A549 (cell line): ENCODE measurements around the gene PCDH9. TPM values are rescaled to one million over a fixed set of nuclear protein-coding genes. Genes with fewer than 3 reads are reported as not detected.

Experiments used
- ATAC-seq, 2 experiments: fragments of 200-7000 bp in 1 of 2; fragments of >200 bp in 1 of 2; cut with Nextera tagmentation in 1 of 2; cut with Tn5 transposase in 1 of 2; 3 replicates each; pipeline versions ENCODE4 v1.8.0 to v1.9.1; 2018 to 2020; ENCODE audit warnings: mild to moderate bottlenecking in 1 of 2, moderate library complexity in 1 of 2
- CTCF ChIA-PET: fragments of 300-600 bp; sonication (Branson Sonifier 250); formaldehyde crosslinking; extraction: SDS; loops from one replicate; lab custom pipeline; 2021; ENCODE audit warnings: antibody characterized with exemption, inconsistent platforms; lab: Yijun Ruan, JAX
- POLR2A ChIA-PET: fragments of 350-600 bp; formaldehyde crosslinking; extraction: SDS; loops from one replicate; lab custom pipeline; 2021; ENCODE audit warnings: antibody characterized with exemption, inconsistent platforms; lab: Yijun Ruan, JAX
- DNase-seq, 2 experiments: peaks; one replicate each; pipeline versions ENCODE4 v3.0.0 to v3.0.0-alpha.2; 2011 to 2016; ENCODE audit warnings: low read depth in 1 of 2, low spot score in 1 of 2
- FAIRE-seq: peaks from 2 replicates; lab custom pipeline; 2011; peaks lifted over from hg19 to GRCh38; lab: Jason Lieb, UNC
- H3K27ac ChIP-seq, 2 experiments: fragments of >200 bp; sonication (Bioruptor Twin); formaldehyde crosslinking; 3 replicates each; pipeline ENCODE4 v1.5.1; 2016 to 2017
- H3K4me1 ChIP-seq: fragments of >200 bp; sonication (Bioruptor Twin); formaldehyde crosslinking; 3 replicates; pipeline ENCODE4 v1.6.1; 2016
- H3K4me2 ChIP-seq: fragments of >200 bp; sonication (Bioruptor Twin); formaldehyde crosslinking; 3 replicates; pipeline ENCODE4 v1.6.1; 2016
- H3K4me3 ChIP-seq: fragments of >200 bp; sonication (Bioruptor Twin); formaldehyde crosslinking; 3 replicates; pipeline ENCODE4 v1.5.1; 2016
- H3K9me3 ChIP-seq: fragments of >200 bp; sonication (Bioruptor Twin); formaldehyde crosslinking; 3 replicates; pipeline ENCODE4 v1.6.1; 2016
- ATOH8 ChIP-seq: fragments of 250-450 bp; sonication (Bioruptor Pico); IDR thresholded peaks from 2 replicates; pipeline ENCODE4 v1.5.0; 2020; ENCODE audit warnings: low read depth, mild to moderate bottlenecking, moderate library complexity
- BHLHE40 ChIP-seq: IDR thresholded peaks from 2 replicates; pipeline ENCODE4 v1.6.1; 2012; ENCODE audit warnings: low read depth, low read length, inconsistent platforms
- CBX8 ChIP-seq: fragments of 200-600 bp; sonication (generic); IDR thresholded peaks from 2 replicates; pipeline ENCODE4 v1.6.1; 2016
- CEBPB ChIP-seq, 2 experiments: fragments of >200 bp in 1 of 2; sonication (Bioruptor Twin) in 1 of 2; formaldehyde crosslinking in 1 of 2; IDR thresholded peaks; 2 replicates each; pipeline ENCODE4 v1.6.1; 2012 to 2016
- CTCF ChIP-seq: fragments of >200 bp; sonication (Bioruptor Twin); formaldehyde crosslinking; IDR thresholded peaks from 3 replicates; pipeline ENCODE4 v1.5.1; 2016
- EHF ChIP-seq: fragments of 250-450 bp; sonication (Bioruptor Pico); IDR thresholded peaks from 2 replicates; pipeline ENCODE4 v1.5.0; 2020; ENCODE audit warnings: mild to moderate bottlenecking
- EHMT2 ChIP-seq: fragments of 200-600 bp; sonication (generic); IDR thresholded peaks from 2 replicates; pipeline ENCODE4 v1.6.1; 2016; ENCODE audit warnings: antibody characterized with exemption, low read depth, mild to moderate bottlenecking, moderate library complexity
- ESRRA ChIP-seq: fragments of 150-350 bp; IDR thresholded peaks from 2 replicates; pipeline ENCODE4 v1.6.1; 2014; ENCODE audit warnings: mild to moderate bottlenecking, low read length, borderline replicate concordance
- FOSL2 ChIP-seq, 2 experiments: fragments of 450-650 bp in 1 of 2; fragments of >200 bp in 1 of 2; sonication (Bioruptor Twin) in 1 of 2; formaldehyde crosslinking; IDR thresholded peaks; 2 replicates each; pipeline versions ENCODE4 v1.5.0 to v1.6.1; 2016 to 2020; ENCODE audit warnings: mild to moderate bottlenecking in 1 of 2, moderate library complexity in 1 of 2
- FOXS1 ChIP-seq: fragments of 250-450 bp; sonication (Bioruptor Pico); IDR thresholded peaks from 2 replicates; pipeline ENCODE4 v1.5.0; 2020; ENCODE audit warnings: mild to moderate bottlenecking, moderate library complexity
- GATA3 ChIP-seq: IDR thresholded peaks from 2 replicates; pipeline ENCODE4 v1.6.1; 2012; ENCODE audit warnings: borderline replicate concordance
- JUN ChIP-seq, 2 experiments: fragments of >200 bp; sonication (Bioruptor Twin); formaldehyde crosslinking; IDR thresholded peaks; 2 replicates in 1 of 2; 3 replicates in 1 of 2; pipeline ENCODE4 v1.6.1; 2016 to 2017
- JUNB ChIP-seq: fragments of >200 bp; sonication (Bioruptor Twin); formaldehyde crosslinking; IDR thresholded peaks from 2 replicates; pipeline ENCODE4 v1.6.1; 2016
- KDM1A ChIP-seq: fragments of 200-600 bp; sonication (generic); IDR thresholded peaks from 2 replicates; pipeline ENCODE4 v1.6.1; 2016; ENCODE audit warnings: low read depth, mild to moderate bottlenecking
- KDM5A ChIP-seq: fragments of 200-600 bp; sonication (generic); IDR thresholded peaks from 2 replicates; pipeline ENCODE4 v1.6.1; 2016; ENCODE audit warnings: antibody characterized with exemption, mild to moderate bottlenecking
- MAFK ChIP-seq: fragments of 450-650 bp; IDR thresholded peaks from 2 replicates; pipeline ENCODE4 v1.6.1; 2014; ENCODE audit not compliant: partially characterized antibody
- MAX ChIP-seq: IDR thresholded peaks from 2 replicates; pipeline ENCODE4 v1.6.1; 2012
- NR3C1 ChIP-seq: fragments of >200 bp; sonication (Bioruptor Twin); formaldehyde crosslinking; IDR thresholded peaks from 3 replicates; pipeline ENCODE4 v1.6.1; 2017
- SMC3 ChIP-seq: fragments of >200 bp; sonication (Bioruptor Twin); formaldehyde crosslinking; IDR thresholded peaks from 3 replicates; pipeline ENCODE4 v1.6.1; 2018; ENCODE audit warnings: inconsistent platforms
- ZC3H11A ChIP-seq: fragments of 450-650 bp; IDR thresholded peaks from 2 replicates; pipeline ENCODE4 v1.6.1; 2014; ENCODE audit warnings: antibody characterized with exemption, mild to moderate bottlenecking
- ZFP36 ChIP-seq: fragments of 450-650 bp; IDR thresholded peaks from 2 replicates; pipeline ENCODE4 v1.6.1; 2014; ENCODE audit warnings: borderline replicate concordance; ENCODE audit not compliant: partially characterized antibody
- ZSCAN20 ChIP-seq: fragments of 250-450 bp; sonication (Bioruptor Pico); IDR thresholded peaks from 2 replicates; pipeline ENCODE4 v1.8.0; 2022; ENCODE audit warnings: mild to moderate bottlenecking, moderate library complexity
- WGBS: methylation state at CpG from one replicate; pipeline ENCODE4 v1.1.6; 2017; ENCODE audit errors: missing lambda C conversion rate; 5-methylcytosine and 5-hydroxymethylcytosine counted together
- polyA plus RNA-seq, 4 experiments: library from polyadenylated mRNA; depleted of rRNA in 3 of 4; stranded (reverse); fragments of >200 nt; fragmentation: RNase III in 1 of 4; extraction: RNeasy Plus Mini Kit Qiagen cat#74134 plus additional on column Dnase treatment in 1 of 4; gene quantifications; 2 replicates in 3 of 4; 3 replicates in 1 of 4; pipeline ENCODE4 v1.2.3, GENCODE V29; 2011 to 2017
- TF ChIP-seq, protein P1 (sequence below): fragments of 150-350 bp; IDR thresholded peaks from 2 replicates; pipeline ENCODE4 v1.6.1; 2014; ENCODE audit warnings: low read depth, mild to moderate bottlenecking, low read length
- TF ChIP-seq, protein P2 (sequence below): fragments of 450-650 bp; IDR thresholded peaks from 2 replicates; pipeline ENCODE4 v1.6.1; 2014; ENCODE audit warnings: antibody characterized with exemption

Gene PCDH9
- polyA plus RNA-seq, 2 of the 4 experiments (the other 2 are of a cell fraction): 16.0 to 29.5 TPM

GRCh38 chr13:67106502-67107057, 123.6 kb downstream of the PCDH9 start:
- Histone ChIP-seq H3K4me3 (no peak overlapping the region), H3K4me2 (no peak overlapping the region), H3K27ac (peak overlapping the region in 1 of 2 experiments; percentile 48; a peak in 1 of 6 replicates)
- ATAC-seq (no peak), DNase-seq (no peak)
- ChIA-PET CTCF (no interaction called here), POLR2A (no interaction called here)
- WGBS: 91% methylated on average over 4 of the region's 6 CpGs
- no peak for TF ChIP-seq MAFK
- no peak for TF ChIP-seq ATOH8
- TF ChIP-seq, all 56 proteins: peak for 0
- Histone ChIP-seq H3K4me1 (peaks cover 17% of the 10 kb centered on the region; the same call in 2 of the 3 replicates), H3K9me3 (peaks cover 18% of the 10 kb centered on the region; the same call in 2 of the 3 replicates)
- no peak for FAIRE-seq

DNA sequence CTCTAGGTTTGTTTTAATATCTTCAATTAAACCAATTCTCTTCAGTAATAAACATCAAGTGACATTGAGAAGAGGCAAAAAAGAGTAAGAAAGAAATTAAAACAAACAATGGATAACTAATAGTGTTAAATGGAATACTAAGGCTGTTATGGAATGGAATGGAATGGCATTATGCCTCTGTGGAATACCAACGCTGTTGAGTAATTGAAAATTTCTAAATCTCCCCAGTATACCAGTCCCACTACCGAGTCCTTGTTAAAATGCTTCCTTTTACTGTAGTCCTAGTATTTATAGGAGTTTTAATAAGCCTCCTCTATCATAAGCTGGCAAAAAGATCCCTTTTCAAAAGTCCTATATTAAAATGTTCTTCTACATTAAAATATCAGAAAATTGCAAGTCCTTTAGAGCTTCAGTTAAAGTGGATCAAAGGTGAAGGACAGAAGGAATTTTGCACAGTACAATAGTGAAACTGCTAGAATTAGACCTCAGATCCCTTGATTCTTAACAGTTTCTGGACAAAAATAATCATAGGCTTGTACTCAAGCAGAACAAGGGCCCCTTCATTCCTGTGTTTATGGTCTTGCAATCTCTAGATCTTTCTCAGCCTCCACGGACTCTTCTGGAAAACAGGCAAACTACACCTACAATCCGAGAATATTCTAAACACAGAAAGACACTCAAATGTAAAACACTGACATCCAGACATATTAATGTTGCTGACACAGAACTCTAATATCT, 128.2 kb downstream of the PCDH9 start:
- H3K4me3 ChIP-seq: peak overlapping the region; percentile 50

DNA sequence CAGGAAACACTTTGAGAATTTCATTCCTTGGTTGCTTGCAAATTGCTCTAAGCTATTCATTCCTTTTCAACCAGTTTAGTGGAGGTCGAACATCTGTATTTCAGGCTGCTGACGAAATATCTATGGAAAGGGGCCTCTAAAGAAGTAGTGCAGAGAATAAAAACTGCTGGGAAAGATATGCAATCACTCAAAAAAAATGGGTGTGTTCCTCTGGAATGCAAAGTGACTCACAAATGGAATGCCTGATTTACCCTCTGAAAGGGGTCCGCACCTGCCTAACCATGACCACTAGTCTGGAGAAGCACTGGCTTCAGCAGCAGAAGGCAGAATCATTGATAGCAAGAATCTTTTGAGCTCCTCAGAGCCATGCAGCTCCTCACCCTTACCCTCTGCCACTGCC, 129.4 kb downstream of the PCDH9 start:
- H3K9me3 ChIP-seq: no peaks in the 10 kb centered on the region
- DNase-seq (peak in 1 of 2 experiments; percentile 86), ATAC-seq (peak; percentile 75 to 87), FAIRE-seq (no peak)
- no peak for TF ChIP-seq CBX8
- TF ChIP-seq JUN (IDR thresholded peaks at IDR 0.05): peak in 1 of 2 experiments; percentile 59; a peak in 1 of 5 replicates
- peak in 1 of 2 experiments; percentile 77; a peak in 2 of 4 replicates for TF ChIP-seq CEBPB (IDR thresholded peaks at IDR 0.05)
- no peak for TF ChIP-seq ZSCAN20 (CRISPR knock-in tag)
- TF ChIP-seq MAX: peak; percentile 35
- TF ChIP-seq ESRRA: no peak
- TF ChIP-seq FOSL2 (IDR thresholded peaks at IDR 0.05): peak; percentile 54; the same call in 1 of the 2 replicates
- TF ChIP-seq FOSL2 (CRISPR knock-in tag; IDR thresholded peaks at IDR 0.05): peak; percentile 80
- TF ChIP-seq GATA3: peak; percentile 73; the same call in 1 of the 2 replicates
- TF ChIP-seq JUNB: peak; percentile 39; the same call in 1 of the 2 replicates
- CTCF ChIA-PET: no interaction called here
- H3K4me2 ChIP-seq: peak overlapping the region; percentile 92
- peak overlapping the region; percentile 50 for H3K4me3 ChIP-seq
- peaks cover 29% of the 10 kb centered on the region for H3K4me1 ChIP-seq
- POLR2A ChIA-PET: interaction anchor here (1.0 to 2.1 kb wide), 4 partner anchors 20 to 129 kb away, joined by 3 to 13 read pairs (median 4); no protein-coding TSS in a partner anchor
- WGBS: 0% methylated on average over 3 of the region's 3 CpGs
- peak overlapping the region; percentile 83 to 89 for H3K27ac ChIP-seq

More for the DNA sequence above, 128.2 kb downstream of the PCDH9 start:
- CTCF ChIA-PET: no interaction called here
- no peak for FAIRE-seq
- POLR2A ChIA-PET: interaction anchor here (1.5 to 2.1 kb wide), 3 partner anchors 19 to 122 kb away, joined by 4 to 13 read pairs (median 4); no protein-coding TSS in a partner anchor
- TF ChIP-seq, protein P1, sequence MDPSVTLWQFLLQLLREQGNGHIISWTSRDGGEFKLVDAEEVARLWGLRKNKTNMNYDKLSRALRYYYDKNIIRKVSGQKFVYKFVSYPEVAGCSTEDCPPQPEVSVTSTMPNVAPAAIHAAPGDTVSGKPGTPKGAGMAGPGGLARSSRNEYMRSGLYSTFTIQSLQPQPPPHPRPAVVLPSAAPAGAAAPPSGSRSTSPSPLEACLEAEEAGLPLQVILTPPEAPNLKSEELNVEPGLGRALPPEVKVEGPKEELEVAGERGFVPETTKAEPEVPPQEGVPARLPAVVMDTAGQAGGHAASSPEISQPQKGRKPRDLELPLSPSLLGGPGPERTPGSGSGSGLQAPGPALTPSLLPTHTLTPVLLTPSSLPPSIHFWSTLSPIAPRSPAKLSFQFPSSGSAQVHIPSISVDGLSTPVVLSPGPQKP: no peak
- TF ChIP-seq EHMT2: no peak
- TF ChIP-seq ZFP36: no peak
- TF ChIP-seq, protein P2, sequence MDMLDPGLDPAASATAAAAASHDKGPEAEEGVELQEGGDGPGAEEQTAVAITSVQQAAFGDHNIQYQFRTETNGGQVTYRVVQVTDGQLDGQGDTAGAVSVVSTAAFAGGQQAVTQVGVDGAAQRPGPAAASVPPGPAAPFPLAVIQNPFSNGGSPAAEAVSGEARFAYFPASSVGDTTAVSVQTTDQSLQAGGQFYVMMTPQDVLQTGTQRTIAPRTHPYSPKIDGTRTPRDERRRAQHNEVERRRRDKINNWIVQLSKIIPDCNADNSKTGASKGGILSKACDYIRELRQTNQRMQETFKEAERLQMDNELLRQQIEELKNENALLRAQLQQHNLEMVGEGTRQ: no peak
- no peak for TF ChIP-seq GATA3
- no peak for TF ChIP-seq EHF (CRISPR knock-in tag)
- TF ChIP-seq SMC3: no peak
- no peak for TF ChIP-seq ZC3H11A
- no peak for TF ChIP-seq CTCF
- TF ChIP-seq KDM1A: no peak
- no peak for TF ChIP-seq KDM5A
- no peak for TF ChIP-seq FOXS1 (CRISPR knock-in tag)
- no peak for TF ChIP-seq ZSCAN20 (CRISPR knock-in tag)
- no peak for TF ChIP-seq BHLHE40
- no peak for TF ChIP-seq JUN (IDR thresholded peaks at IDR 0.05)
- TF ChIP-seq FOSL2 (IDR thresholded peaks at IDR 0.05): no peak
- TF ChIP-seq FOSL2 (CRISPR knock-in tag; IDR thresholded peaks at IDR 0.05): no peak
- TF ChIP-seq NR3C1: no peak
- Histone ChIP-seq H3K4me2 (peak overlapping the region; percentile 92), H3K9me3 (peaks cover 4% of the 10 kb centered on the region; the same call in 2 of the 3 replicates), H3K4me1 (peaks cover 18% of the 10 kb centered on the region), H3K27ac (peak overlapping the region; percentile 86 to 89)
- DNase-seq: no peak
- WGBS: under 1% methylated on average over 4 of the region's 4 CpGs
- ATAC-seq: peak; percentile 57 to 60; a peak in 3 of 6 replicates
